Endothelial cell of umbilical vein (primary cell): ENCODE results near the gene TGM3. TPM values are rescaled to one million over a fixed set of nuclear protein-coding genes. Genes with fewer than 3 reads are reported as not detected.

ENCODE experiments used
- BruUV-seq: library from RNA; stranded (reverse); fragments of 400-500 nt; replicated peaks from 2 replicates; lab custom pipeline; 2021; lab: Mats Ljungman, UMichigan
- CTCF ChIA-PET: fragments of 300-600, 350-600 bp; sonication (Branson Sonifier 250); formaldehyde crosslinking; loops from one replicate; lab custom pipeline; 2021; ENCODE audit warnings: antibody characterized with exemption, inconsistent platforms; lab: Charles Lee
- POLR2A ChIA-PET: fragments of 300-600, 350-600 bp; sonication (Branson Sonifier 250); formaldehyde crosslinking; loops from one replicate; lab custom pipeline; 2021; ENCODE audit warnings: antibody characterized with exemption, inconsistent platforms; lab: Charles Lee
- DNase-seq: peaks from one replicate; pipeline ENCODE4 v3.0.0-alpha.2; 2011; ENCODE audit warnings: low read depth, low spot score
- FAIRE-seq: peaks from 2 replicates; lab custom pipeline; 2011; peaks lifted over from hg19 to GRCh38; lab: Jason Lieb, UNC
- H2AFZ ChIP-seq: 2 replicates; pipeline ENCODE4 v1.6.0; 2012; ENCODE audit warnings: low read depth, low read length, control low read depth, inconsistent platforms
- H3K27ac ChIP-seq: 2 replicates; pipeline ENCODE4 v1.5.1; 2011; ENCODE audit warnings: low read depth, mild to moderate bottlenecking, control low read depth, low read length, moderate library complexity; ENCODE audit not compliant: insufficient read depth
- H3K27me3 ChIP-seq, 2 experiments: 2 replicates each; pipeline versions ENCODE4 v1.6.0 to v1.6.1; 2011; ENCODE audit warnings: low read length in 2 of 2, mixed read lengths in 1 of 2; ENCODE audit not compliant: control insufficient read depth in 2 of 2, insufficient read depth in 2 of 2
- H3K36me3 ChIP-seq, 2 experiments: 2 replicates in 1 of 2; 3 replicates in 1 of 2; pipeline ENCODE4 v1.5.1; 2011; ENCODE audit warnings: low read length in 2 of 2, mild to moderate bottlenecking in 1 of 2, moderate library complexity in 1 of 2; ENCODE audit not compliant: control insufficient read depth in 2 of 2, insufficient read depth in 2 of 2; ENCODE audit errors: extremely low read depth in 1 of 2
- H3K4me1 ChIP-seq: 3 replicates; pipeline ENCODE4 v1.5.1; 2011; ENCODE audit warnings: mild to moderate bottlenecking, low read length; ENCODE audit not compliant: control insufficient read depth, insufficient read depth; ENCODE audit errors: extremely low read depth
- H3K4me2 ChIP-seq: 2 replicates; pipeline ENCODE4 v1.6.1; 2011; ENCODE audit warnings: low read length, control low read depth, mixed read lengths; ENCODE audit not compliant: insufficient read depth
- H3K4me3 ChIP-seq, 3 experiments: fragments of 200-600 bp in 1 of 3; sonication (generic), shearing (Covaris generic) in 1 of 3; replicated peaks in 1 of 3; 2 replicates each; pipeline ENCODE4 v1.5.1; 2011 to 2016; ENCODE audit warnings: control low read depth in 3 of 3, low read length in 3 of 3, mild to moderate bottlenecking in 2 of 3, inconsistent platforms in 1 of 3, low read depth in 1 of 3, moderate library complexity in 1 of 3; ENCODE audit not compliant: insufficient read depth in 1 of 3
- H3K79me2 ChIP-seq: 2 replicates; pipeline ENCODE4 v1.6.0; 2012; ENCODE audit warnings: low read length, inconsistent platforms; ENCODE audit not compliant: control insufficient read depth, insufficient read depth
- H3K9ac ChIP-seq: replicated peaks from 2 replicates; pipeline ENCODE3; 2011; ENCODE audit warnings: low read length, control low read depth; ENCODE audit not compliant: insufficient read depth; ENCODE audit errors: extremely low read depth
- H3K9me1 ChIP-seq: replicated peaks from 3 replicates; pipeline ENCODE4 v1.6.0; 2011; ENCODE audit warnings: mild to moderate bottlenecking, low read length; ENCODE audit not compliant: control insufficient read depth, insufficient read depth; ENCODE audit errors: extremely low read depth
- H3K9me3 ChIP-seq: replicated peaks from 2 replicates; pipeline ENCODE4 v1.5.1; 2012; ENCODE audit warnings: low read length, inconsistent platforms; ENCODE audit not compliant: control insufficient read depth, insufficient read depth
- H4K20me1 ChIP-seq: replicated peaks from 2 replicates; pipeline ENCODE3; 2011; ENCODE audit warnings: mild to moderate bottlenecking, low read length; ENCODE audit not compliant: control insufficient read depth, insufficient read depth; ENCODE audit errors: extremely low read depth
- CTCF ChIP-seq, 2 donors: IDR thresholded peaks; 1 replicate in 1 of 2; 2 replicates in 1 of 2; pipeline ENCODE4 v1.5.1; 2011; ENCODE audit warnings: low read length in 2 of 2, mild to moderate bottlenecking in 2 of 2, moderate library complexity in 2 of 2, control low read depth in 1 of 2, inconsistent platforms in 1 of 2, low read depth in 1 of 2; ENCODE audit not compliant: insufficient read depth in 1 of 2; ENCODE audit errors: extremely low read depth in 1 of 2
- EZH2 ChIP-seq: IDR thresholded peaks from 2 replicates; pipeline ENCODE4 v1.6.1; 2012; ENCODE audit warnings: borderline replicate concordance, low read depth, mild to moderate bottlenecking, moderate library complexity, low read length, inconsistent platforms; ENCODE audit not compliant: severe bottlenecking
- FOS ChIP-seq: IDR thresholded peaks from 2 replicates; pipeline ENCODE4 v1.6.1; 2011; ENCODE audit warnings: mild to moderate bottlenecking, low read length, moderate library complexity, borderline replicate concordance; ENCODE audit not compliant: insufficient read depth
- GATA2 ChIP-seq: IDR thresholded peaks from 2 replicates; pipeline ENCODE4 v1.7.0; 2011; ENCODE audit warnings: low read depth, mild to moderate bottlenecking, moderate library complexity, mixed read lengths, low read length; ENCODE audit not compliant: insufficient read length, insufficient read depth
- JUN ChIP-seq: IDR thresholded peaks from 2 replicates; pipeline ENCODE4 v1.6.1; 2011; ENCODE audit warnings: borderline replicate concordance, low read depth; ENCODE audit not compliant: insufficient read length, insufficient read depth
- MAX ChIP-seq: IDR thresholded peaks from 2 replicates; pipeline ENCODE4 v1.6.1; 2011; ENCODE audit not compliant: insufficient read depth, insufficient read length
- MYC ChIP-seq: IDR thresholded peaks from one replicate; pipeline ENCODE4 v1.6.1; 2011; ENCODE audit warnings: mild to moderate bottlenecking, low read depth, low read length
- POLR2A ChIP-seq: IDR thresholded peaks from 2 replicates; pipeline ENCODE4 v1.6.1; 2012; ENCODE audit warnings: low read depth, mild to moderate bottlenecking, control low read depth, low read length
- POLR2AphosphoS5 ChIP-seq: IDR thresholded peaks from 2 replicates; pipeline ENCODE4 v1.6.1; 2012; ENCODE audit warnings: low read depth, mild to moderate bottlenecking, control low read depth, low read length, moderate library complexity; ENCODE audit not compliant: insufficient read depth
- dilution Hi-C: fragments of 300-500 bp; cut with MboI; formaldehyde crosslinking; loops from one replicate; pipeline ENCODE4 v1.15.0; 2019; ENCODE audit warnings: low sequenced_read_pairs; ENCODE audit not compliant: extremely low pct_ligation_motif_present
- intact Hi-C: fragments of 100-400 bp; cut with micrococcal nuclease; formaldehyde crosslinking; loops from one replicate; pipeline ENCODE4 v1.10.0; 2022
- polyA plus RNA-seq, 4 experiments: library from polyadenylated mRNA; depleted of rRNA in 3 of 4; stranded (reverse) in 3 of 4; unstranded in 1 of 4; fragments of >200 nt; gene quantifications; 2 replicates each; pipeline versions ENCODE4 v1.2.1 to v1.2.3, GENCODE V29; 2011 to 2012; ENCODE audit warnings: missing spikeins in 1 of 4
- total RNA-seq: library from RNA; stranded (reverse); gene quantifications from 2 replicates; pipeline ENCODE4 v1.2.3, GENCODE V29; 2021

TGM3 gene
- total and polyA plus RNA-seq, 2 donors (not counting 3 experiments of a cell fraction or from before 2014, with no cell fraction given), result not detected

GRCh38 chr20:2252419-2252997 is 43.3 kb upstream of the TGM3 start:
- TF ChIP-seq EZH2 (no peak), POLR2AphosphoS5 (no peak), GATA2 (no peak), CTCF (IDR thresholded peaks at IDR 0.05; ENCODE audit: extremely low read depth in 1 of 2, insufficient read depth in 1 of 2, low read depth in 1 of 2, low read length in 2 of 2) (no peak), FOS (no peak), MYC (no peak), POLR2A (no peak), MAX (no peak), JUN (no peak)
- no TSS peak for BruUV-seq

More at GRCh38 chr20:2252419-2252997, 43.3 kb upstream of the TGM3 start:
- Histone ChIP-seq H3K9me1 (no peaks in the 10 kb centered on the region), H3K27ac (no peak overlapping the region), H3K36me3 (no peaks in the 10 kb centered on the region), H3K9me3 (no peaks in the 10 kb centered on the region), H3K27me3 (peaks cover 0 to 3% of the 10 kb centered on the region in 2 experiments), H4K20me1 (no peaks in the 10 kb centered on the region), H3K4me1 (no peaks in the 10 kb centered on the region), H2AFZ (no peak overlapping the region), H3K9ac (no peak overlapping the region), H3K79me2 (no peaks in the 10 kb centered on the region), H3K4me3 (no peak overlapping the region), H3K4me2 (no peak overlapping the region)
- intact Hi-C loops, result no loop called here
- CTCF ChIA-PET, result no interaction called here
- DNase-seq (no peak), FAIRE-seq (no peak)
- dilution Hi-C loops, result no loop called here
- POLR2A ChIA-PET, result no interaction called here
